Hepatocyte (in vitro differentiated cells): ENCODE measurements around the gene GID4. TPM values are rescaled to one million over a fixed set of nuclear protein-coding genes. Genes with fewer than 3 reads are reported as not detected.

ENCODE experiments used
- DNase-seq: peaks from one replicate; pipeline ENCODE4 v3.0.0-alpha.2; 2016; ENCODE audit warnings: low spot score
- H2AFZ ChIP-seq: fragments of 200-600 bp; sonication (generic); 2 replicates; pipeline ENCODE4 v1.6.0; 2016; ENCODE audit warnings: antibody characterized with exemption, mild to moderate bottlenecking
- H3K27ac ChIP-seq: fragments of 200-600 bp; sonication (generic); 2 replicates; pipeline ENCODE4 v1.5.1; 2016; ENCODE audit warnings: mild to moderate bottlenecking
- H3K27me3 ChIP-seq: fragments of 200-600 bp; sonication (generic); 2 replicates; pipeline ENCODE4 v1.6.1; 2016
- H3K36me3 ChIP-seq: fragments of 200-600 bp; sonication (generic); replicated peaks from 2 replicates; pipeline ENCODE4 v1.5.1; 2016; ENCODE audit warnings: low read depth; ENCODE audit not compliant: insufficient read depth
- H3K4me1 ChIP-seq: fragments of 200-600 bp; sonication (generic); 2 replicates; pipeline ENCODE4 v1.5.1; 2016; ENCODE audit warnings: mild to moderate bottlenecking, moderate library complexity; ENCODE audit not compliant: insufficient read depth
- H3K4me2 ChIP-seq: fragments of 200-600 bp; sonication (generic); 2 replicates; pipeline ENCODE4 v1.6.0; 2016
- H3K4me3 ChIP-seq: fragments of 200-600 bp; sonication (generic); 2 replicates; pipeline ENCODE4 v1.5.1; 2016; ENCODE audit warnings: mild to moderate bottlenecking
- H3K79me2 ChIP-seq: fragments of 200-600 bp; sonication (generic); 2 replicates; pipeline ENCODE4 v1.6.0; 2017; ENCODE audit warnings: mild to moderate bottlenecking
- H3K9me2 ChIP-seq: fragments of 200-600 bp; sonication (generic); replicated peaks from 2 replicates; pipeline ENCODE4 v1.6.0; 2017; ENCODE audit warnings: mild to moderate bottlenecking; ENCODE audit not compliant: insufficient read depth
- H3K9me3 ChIP-seq: fragments of 200-600 bp; sonication (generic); 2 replicates; pipeline ENCODE4 v1.5.1; 2016; ENCODE audit warnings: low read depth, mild to moderate bottlenecking
- H4K20me1 ChIP-seq: fragments of 200-600 bp; sonication (generic); 2 replicates; pipeline ENCODE4 v1.6.0; 2016; ENCODE audit warnings: mild to moderate bottlenecking; ENCODE audit not compliant: insufficient read depth, poor library complexity, severe bottlenecking
- CTCF ChIP-seq: fragments of 200-600 bp; sonication (generic); IDR thresholded peaks from 2 replicates; pipeline ENCODE4 v1.5.1; 2016; ENCODE audit warnings: antibody characterized with exemption, mild to moderate bottlenecking; ENCODE audit not compliant: poor library complexity
- EZH2 ChIP-seq: fragments of 200-600 bp; sonication (generic); IDR thresholded peaks from 2 replicates; pipeline ENCODE4 v1.6.1; 2016; ENCODE audit warnings: antibody characterized with exemption, mild to moderate bottlenecking, borderline replicate concordance
- EZH2phosphoT487 ChIP-seq: fragments of 200-600 bp; sonication (generic); IDR thresholded peaks from one replicate; pipeline ENCODE4 v1.6.1; 2018; ENCODE audit warnings: antibody characterized with exemption, mild to moderate bottlenecking, low read depth, moderate library complexity; ENCODE audit not compliant: unreplicated experiment, severe bottlenecking
- WGBS: methylation state at CpG from one replicate; pipeline ENCODE4 v1.1.6; 2016; ENCODE audit warnings: low lambda C conversion rate; ENCODE audit errors: missing lambda C conversion rate; 5-methylcytosine and 5-hydroxymethylcytosine counted together
- polyA plus RNA-seq: library from polyadenylated mRNA; unstranded; fragments of >200 nt; fragmentation: Nextera tagmentation; extraction: Ambion mirVana; gene quantifications from 2 replicates; pipeline ENCODE4 v1.2.1, GENCODE V29; 2016
- total RNA-seq: library from RNA; depleted of rRNA; stranded (reverse); fragments of >200 nt; gene quantifications from 2 replicates; pipeline ENCODE4 v1.2.3, GENCODE V29; 2014

Gene GID4
- total and polyA plus RNA-seq, 2 experiments from 2014 or later, result 6.7 to 8.2 TPM

GRCh38 chr17:18070861-18071340, 31.7 kb downstream of the GID4 start:
- no peak overlapping the region for H3K4me2 ChIP-seq
- 43% methylated on average over 8 of the region's 8 CpGs for WGBS

GRCh38 chr17:18071751-18072150, 32.5 kb downstream of the GID4 start:
- no peak overlapping the region for H3K27ac ChIP-seq
- H3K79me2 ChIP-seq, result no peaks in the 10 kb centered on the region
- no peaks in the 10 kb centered on the region for H3K27me3 ChIP-seq
- TF ChIP-seq EZH2 (no peak), EZH2phosphoT487 (no peak)
- H2AFZ ChIP-seq, result no peak overlapping the region
- no peaks in the 10 kb centered on the region for H3K9me2 ChIP-seq
- DNase-seq, result no peak
- H3K4me1 ChIP-seq, result no peaks in the 10 kb centered on the region
- no peak overlapping the region for H3K4me2 ChIP-seq
- H3K36me3 ChIP-seq, result no peaks in the 10 kb centered on the region
- H3K9me3 ChIP-seq, result no peaks in the 10 kb centered on the region
- H4K20me1 ChIP-seq, result no peaks in the 10 kb centered on the region
- no peak overlapping the region for H3K4me3 ChIP-seq

More at GRCh38 chr17:18070861-18071340, 31.7 kb downstream of the GID4 start:
- Histone ChIP-seq H3K27me3 (no peaks in the 10 kb centered on the region), H3K9me2 (no peaks in the 10 kb centered on the region), H3K9me3 (no peaks in the 10 kb centered on the region), H3K79me2 (no peaks in the 10 kb centered on the region), H3K4me3 (no peak overlapping the region), H3K27ac (no peak overlapping the region), H3K4me1 (no peaks in the 10 kb centered on the region), H2AFZ (no peak overlapping the region), H3K36me3 (no peaks in the 10 kb centered on the region), H4K20me1 (no peaks in the 10 kb centered on the region)
- DNase-seq, result no peak
- TF ChIP-seq EZH2phosphoT487 (no peak), EZH2 (no peak), CTCF (no peak)

DNA sequence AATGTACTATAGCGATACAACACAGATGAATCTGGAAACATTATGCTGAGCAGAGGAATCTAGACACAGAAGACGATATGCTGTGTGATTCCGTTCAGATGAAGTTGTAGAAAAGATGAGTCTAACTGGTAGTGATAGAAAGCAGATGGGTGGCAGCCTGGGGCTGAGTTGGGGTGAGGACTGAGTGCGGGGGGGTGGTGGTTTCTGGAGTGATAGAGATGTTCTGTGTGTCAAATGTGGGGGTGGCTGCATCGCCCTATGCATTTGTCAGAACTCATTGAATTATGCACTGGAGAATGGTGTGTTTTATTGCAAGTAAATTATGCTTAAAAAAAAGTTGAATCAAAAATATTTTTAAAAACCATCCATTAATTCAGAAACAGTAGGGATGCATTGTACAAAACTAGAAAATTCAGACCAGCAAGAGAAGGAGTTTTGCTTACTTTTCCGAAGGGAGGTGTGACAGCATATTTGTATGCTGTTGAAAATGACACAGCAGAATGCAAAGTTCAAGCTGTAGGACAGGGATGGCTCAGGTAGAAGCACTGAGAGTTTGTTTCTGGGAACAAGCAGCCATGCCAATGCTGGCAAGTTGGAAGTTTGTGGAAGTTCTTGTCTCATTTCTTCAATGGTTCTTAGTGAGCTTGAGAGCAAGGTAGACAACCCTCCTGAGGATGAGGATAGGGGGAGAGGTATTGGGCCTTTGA, 35.5 kb downstream of the GID4 start:
- H3K27me3 ChIP-seq, result no peaks in the 10 kb centered on the region
- H3K4me2 ChIP-seq, result no peak overlapping the region
- DNase-seq, result no peak
- H3K4me1 ChIP-seq, result no peaks in the 10 kb centered on the region
- no peak overlapping the region for H3K4me3 ChIP-seq
- no peaks in the 10 kb centered on the region for H3K36me3 ChIP-seq
- H3K9me3 ChIP-seq, result no peaks in the 10 kb centered on the region
- H3K9me2 ChIP-seq, result no peaks in the 10 kb centered on the region
- no peak overlapping the region for H3K27ac ChIP-seq
- no peaks in the 10 kb centered on the region for H3K79me2 ChIP-seq
- TF ChIP-seq EZH2phosphoT487 (no peak), EZH2 (no peak), CTCF (no peak)
- WGBS, result 83% methylated on average over 6 of the region's 6 CpGs
- H4K20me1 ChIP-seq, result no peaks in the 10 kb centered on the region
- H2AFZ ChIP-seq, result no peak overlapping the region

DNA sequence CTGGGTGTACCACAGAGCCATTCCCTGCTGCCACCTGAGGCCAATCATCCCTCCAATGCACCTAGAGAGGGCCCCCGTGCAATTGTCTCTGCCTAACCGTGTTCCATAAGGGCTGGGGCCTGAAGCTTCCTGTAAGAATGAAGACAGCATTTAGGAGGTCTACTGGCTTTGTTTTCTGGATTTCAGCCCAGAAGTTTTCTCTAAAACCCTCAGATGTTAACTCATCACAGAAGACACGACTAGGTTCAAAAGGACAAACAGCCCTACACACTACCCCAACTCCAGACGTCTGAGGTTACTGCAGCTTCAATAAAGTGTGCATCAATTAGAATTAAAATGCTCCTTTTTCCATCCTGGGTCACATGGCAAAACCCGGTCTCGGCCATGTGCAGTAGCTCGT, 37.7 kb downstream of the GID4 start:
- Histone ChIP-seq H3K4me2 (no peak overlapping the region), H3K9me3 (no peaks in the 10 kb centered on the region), H3K27ac (no peak overlapping the region), H3K4me3 (no peak overlapping the region), H2AFZ (no peak overlapping the region), H3K27me3 (no peaks in the 10 kb centered on the region), H3K36me3 (no peaks in the 10 kb centered on the region), H4K20me1 (no peaks in the 10 kb centered on the region), H3K79me2 (no peaks in the 10 kb centered on the region), H3K4me1 (no peaks in the 10 kb centered on the region), H3K9me2 (no peaks in the 10 kb centered on the region)
- 53% methylated on average over 7 of the region's 7 CpGs for WGBS
- no peak for TF ChIP-seq CTCF
- no peak for TF ChIP-seq EZH2
- TF ChIP-seq EZH2phosphoT487, result no peak
- no peak for DNase-seq
